BLaER1 (cell line): ENCODE data around the gene LRP1.

Experiments used
- H3K27ac ChIP-seq: shearing (Covaris generic); formaldehyde crosslinking; 2 replicates; pipeline ENCODE4 v1.8.1; 2022
- H3K27me3 ChIP-seq: shearing (Covaris generic); formaldehyde crosslinking; 2 replicates; pipeline ENCODE4 v1.8.1; 2022
- H3K36me3 ChIP-seq: shearing (Covaris generic); formaldehyde crosslinking; 2 replicates; pipeline ENCODE4 v1.8.1; 2022
- H3K4me1 ChIP-seq: shearing (Covaris generic); formaldehyde crosslinking; 2 replicates; pipeline ENCODE4 v1.8.1; 2022
- H3K4me2 ChIP-seq: shearing (Covaris generic); formaldehyde crosslinking; 2 replicates; pipeline ENCODE4 v1.8.1; 2022
- H3K4me3 ChIP-seq: shearing (Covaris generic); formaldehyde crosslinking; 2 replicates; pipeline ENCODE4 v1.8.1; 2022
- H3K9ac ChIP-seq: shearing (Covaris generic); formaldehyde crosslinking; 2 replicates; pipeline ENCODE4 v1.8.1; 2022
- H3K9me3 ChIP-seq: shearing (Covaris generic); formaldehyde crosslinking; 2 replicates; pipeline ENCODE4 v1.8.1; 2022
- H4K20me1 ChIP-seq: shearing (Covaris generic); formaldehyde crosslinking; 2 replicates; pipeline ENCODE4 v1.8.1; 2022
- Cebpa-rat ChIP-seq: shearing (Covaris generic); IDR thresholded peaks from 2 replicates; pipeline ENCODE4 v1.8.1; 2022

The LRP1 gene

GRCh38 chr12:57170408-57170807 is 42.1 kb downstream of the LRP1 start:
- no peak overlapping the region for H3K4me2 ChIP-seq
- peaks cover 48% of the 10 kb centered on the region; the same call in 1 of the 2 replicates for H3K36me3 ChIP-seq
- no peak overlapping the region for H3K27ac ChIP-seq
- no peaks in the 10 kb centered on the region for H3K9me3 ChIP-seq
- H3K4me1 ChIP-seq, result peaks cover 36% of the 10 kb centered on the region
- H3K27me3 ChIP-seq, result no peaks in the 10 kb centered on the region
- TF ChIP-seq Cebpa-rat, result no peak
- H3K4me3 ChIP-seq, result no peak overlapping the region
- no peak overlapping the region for H3K9ac ChIP-seq
- H4K20me1 ChIP-seq, result no peaks in the 10 kb centered on the region

GRCh38 chr12:57170927-57171326 is 42.6 kb downstream of the LRP1 start:
- H4K20me1 ChIP-seq, result no peaks in the 10 kb centered on the region
- no peak overlapping the region for H3K4me3 ChIP-seq
- peaks cover 49% of the 10 kb centered on the region; the same call in 1 of the 2 replicates for H3K36me3 ChIP-seq
- H3K9ac ChIP-seq, result no peak overlapping the region
- H3K9me3 ChIP-seq, result no peaks in the 10 kb centered on the region
- H3K27me3 ChIP-seq, result no peaks in the 10 kb centered on the region
- TF ChIP-seq Cebpa-rat, result no peak
- H3K4me2 ChIP-seq, result no peak overlapping the region
- H3K27ac ChIP-seq, result no peak overlapping the region
- H3K4me1 ChIP-seq, result peaks cover 34% of the 10 kb centered on the region

GRCh38 chr12:57171668-57172067 is 43.4 kb downstream of the LRP1 start:
- Histone ChIP-seq H3K4me1 (peaks cover 27% of the 10 kb centered on the region), H4K20me1 (no peaks in the 10 kb centered on the region), H3K4me2 (no peak overlapping the region), H3K36me3 (peaks cover 50% of the 10 kb centered on the region; the same call in 1 of the 2 replicates), H3K27ac (no peak overlapping the region), H3K27me3 (no peaks in the 10 kb centered on the region), H3K4me3 (no peak overlapping the region), H3K9ac (no peak overlapping the region), H3K9me3 (no peaks in the 10 kb centered on the region)
- no peak for TF ChIP-seq Cebpa-rat

GRCh38 chr12:57173089-57173488 is 44.8 kb downstream of the LRP1 start:
- Histone ChIP-seq H3K9me3 (no peaks in the 10 kb centered on the region), H3K4me1 (peaks cover 26% of the 10 kb centered on the region), H3K27ac (no peak overlapping the region), H3K9ac (no peak overlapping the region), H3K4me2 (peak overlapping the region; percentile 52; the same call in 1 of the 2 replicates), H3K27me3 (no peaks in the 10 kb centered on the region), H4K20me1 (no peaks in the 10 kb centered on the region), H3K4me3 (no peak overlapping the region), H3K36me3 (peaks cover 44% of the 10 kb centered on the region; the same call in 1 of the 2 replicates)
- TF ChIP-seq Cebpa-rat, result no peak

- Histone ChIP-seq H3K9me3 (no peaks in the 10 kb centered on the region), H3K27ac (no peak overlapping the region), H3K36me3 (peaks cover 45% of the 10 kb centered on the region; the same call in 1 of the 2 replicates), H3K27me3 (no peaks in the 10 kb centered on the region), H4K20me1 (no peaks in the 10 kb centered on the region), H3K9ac (no peak overlapping the region), H3K4me3 (no peak overlapping the region), H3K4me1 (peaks cover 31% of the 10 kb centered on the region), H3K4me2 (peak overlapping the region; percentile 52)
- no peak for TF ChIP-seq Cebpa-rat
These were observed 45.4 kb downstream of the LRP1 start for GRCh38 chr12:57173683-57174082.

- no peak for TF ChIP-seq Cebpa-rat
- Histone ChIP-seq H3K4me3 (no peak overlapping the region), H3K27me3 (no peaks in the 10 kb centered on the region), H3K36me3 (peaks cover 55% of the 10 kb centered on the region; the same call in 1 of the 2 replicates), H3K9ac (no peak overlapping the region), H4K20me1 (no peaks in the 10 kb centered on the region), H3K27ac (no peak overlapping the region), H3K9me3 (no peaks in the 10 kb centered on the region), H3K4me2 (no peak overlapping the region), H3K4me1 (peaks cover 31% of the 10 kb centered on the region)
These were observed 47.3 kb downstream of the LRP1 start for GRCh38 chr12:57175428-57176138.

- Histone ChIP-seq H3K9ac (no peak overlapping the region), H3K27ac (no peak overlapping the region), H3K4me3 (no peak overlapping the region), H3K27me3 (no peaks in the 10 kb centered on the region), H4K20me1 (no peaks in the 10 kb centered on the region), H3K4me2 (no peak overlapping the region), H3K36me3 (peaks cover 58% of the 10 kb centered on the region; the same call in 1 of the 2 replicates), H3K9me3 (no peaks in the 10 kb centered on the region), H3K4me1 (peaks cover 31% of the 10 kb centered on the region)
- TF ChIP-seq Cebpa-rat, result no peak
These were observed 47.8 kb downstream of the LRP1 start for GRCh38 chr12:57176139-57176477.

GRCh38 chr12:57176846-57177245 is 48.6 kb downstream of the LRP1 start:
- no peak overlapping the region for H3K4me3 ChIP-seq
- H3K27ac ChIP-seq, result no peak overlapping the region
- TF ChIP-seq Cebpa-rat, result no peak
- H3K36me3 ChIP-seq, result peaks cover 58% of the 10 kb centered on the region; the same call in 1 of the 2 replicates
- no peak overlapping the region for H3K9ac ChIP-seq
- H3K4me1 ChIP-seq, result peaks cover 31% of the 10 kb centered on the region
- H4K20me1 ChIP-seq, result no peaks in the 10 kb centered on the region
- H3K27me3 ChIP-seq, result no peaks in the 10 kb centered on the region
- H3K9me3 ChIP-seq, result no peaks in the 10 kb centered on the region
- H3K4me2 ChIP-seq, result 0 out of 2 replicates have a peak overlapping the region, but pooled peaks have one; percentile 44

- Histone ChIP-seq H3K27me3 (no peaks in the 10 kb centered on the region), H3K9me3 (no peaks in the 10 kb centered on the region), H4K20me1 (no peaks in the 10 kb centered on the region), H3K27ac (no peak overlapping the region), H3K36me3 (peaks cover 58% of the 10 kb centered on the region; the same call in 1 of the 2 replicates), H3K4me1 (peaks cover 31% of the 10 kb centered on the region), H3K4me3 (no peak overlapping the region), H3K4me2 (peak overlapping the region; percentile 44), H3K9ac (no peak overlapping the region)
- TF ChIP-seq Cebpa-rat, result no peak
These were observed 49.1 kb downstream of the LRP1 start for GRCh38 chr12:57177354-57177753.

- Histone ChIP-seq H3K4me1 (peaks cover 31% of the 10 kb centered on the region), H3K27ac (no peak overlapping the region), H3K4me2 (peak overlapping the region; percentile 44), H3K27me3 (no peaks in the 10 kb centered on the region), H3K9ac (no peak overlapping the region), H3K4me3 (no peak overlapping the region), H3K36me3 (peaks cover 58% of the 10 kb centered on the region; the same call in 1 of the 2 replicates), H4K20me1 (no peaks in the 10 kb centered on the region), H3K9me3 (no peaks in the 10 kb centered on the region)
- no peak for TF ChIP-seq Cebpa-rat
These were observed 49.9 kb downstream of the LRP1 start for GRCh38 chr12:57178213-57178612.
